ENCODE data around the gene ADAM30.
A peak's percentile ranks its signal among the peaks of the same experiment; 100 is the strongest.

The ADAM30 gene

GRCh38 chr1:119893827-119894700 lies 2.3 kb downstream of the ADAM30 start:
- Mint-ChIP-seq H3K4me1 (ENCODE audit: low read depth) (peaks cover 10% of the 10 kb centered on the region), H3K4me3 (no peak overlapping the region)

GRCh38 chr1:119893238-119893791 lies 3.0 kb downstream of the ADAM30 start:
- Mint-ChIP-seq H3K4me3 (no peak overlapping the region), H3K27me3 (peaks cover 24% of the 10 kb centered on the region), H3K9me3 (peaks cover 8% of the 10 kb centered on the region)

More at GRCh38 chr1:119893827-119894700, 2.3 kb downstream of the ADAM30 start:
- peaks cover under 1% of the 10 kb centered on the region for H3K9me3 Mint-ChIP-seq
- no peaks in the 10 kb centered on the region for H3K36me3 Mint-ChIP-seq (ENCODE audit: low read depth)
- peak overlapping the region; percentile 10 for H3K27ac Mint-ChIP-seq
- H3K27me3 Mint-ChIP-seq, result peaks cover 16% of the 10 kb centered on the region

GRCh38 chr1:119891386-119891785 lies 4.9 kb downstream of the ADAM30 start:
- H3K9me3 Mint-ChIP-seq, result peaks cover 11% of the 10 kb centered on the region
- peaks cover 10% of the 10 kb centered on the region for H3K4me1 Mint-ChIP-seq (ENCODE audit: low read depth)
- no peak overlapping the region for H3K4me3 Mint-ChIP-seq
- H3K36me3 Mint-ChIP-seq (ENCODE audit: low read depth), result no peaks in the 10 kb centered on the region
- peaks cover 30% of the 10 kb centered on the region for H3K27me3 Mint-ChIP-seq
- H3K27ac Mint-ChIP-seq, result no peak overlapping the region

More at GRCh38 chr1:119893238-119893791, 3.0 kb downstream of the ADAM30 start:
- Mint-ChIP-seq H3K4me1 (ENCODE audit: low read depth) (peaks cover 10% of the 10 kb centered on the region), H3K36me3 (ENCODE audit: low read depth) (no peaks in the 10 kb centered on the region), H3K27ac (peak overlapping the region; percentile 10)

- Mint-ChIP-seq H3K9me3 (peaks cover 11% of the 10 kb centered on the region), H3K36me3 (ENCODE audit: low read depth) (no peaks in the 10 kb centered on the region), H3K27ac (no peak overlapping the region)
Measured at GRCh38 chr1:119888476-119888875, 7.8 kb downstream of the ADAM30 start.

GRCh38 chr1:119887427-119887826 lies 8.9 kb downstream of the ADAM30 start:
- peaks cover 11% of the 10 kb centered on the region for H3K9me3 Mint-ChIP-seq
- no peak overlapping the region for H3K27ac Mint-ChIP-seq

More at GRCh38 chr1:119888476-119888875, 7.8 kb downstream of the ADAM30 start:
- H3K27me3 Mint-ChIP-seq, result peaks cover 23% of the 10 kb centered on the region
- no peak overlapping the region for H3K4me3 Mint-ChIP-seq
- peaks cover 4% of the 10 kb centered on the region for H3K4me1 Mint-ChIP-seq (ENCODE audit: low read depth)

GRCh38 chr1:119885903-119886783 lies 10.2 kb downstream of the ADAM30 start:
- no peak overlapping the region for H3K27ac Mint-ChIP-seq
- H3K9me3 Mint-ChIP-seq, result peaks cover 11% of the 10 kb centered on the region
- no peaks in the 10 kb centered on the region for H3K36me3 Mint-ChIP-seq (ENCODE audit: low read depth)
- no peaks in the 10 kb centered on the region for H3K4me1 Mint-ChIP-seq (ENCODE audit: low read depth)
- H3K4me3 Mint-ChIP-seq, result no peak overlapping the region
- H3K27me3 Mint-ChIP-seq, result peaks cover 23% of the 10 kb centered on the region

More at GRCh38 chr1:119887427-119887826, 8.9 kb downstream of the ADAM30 start:
- Mint-ChIP-seq H3K4me3 (no peak overlapping the region), H3K36me3 (ENCODE audit: low read depth) (no peaks in the 10 kb centered on the region), H3K4me1 (ENCODE audit: low read depth) (no peaks in the 10 kb centered on the region), H3K27me3 (peaks cover 23% of the 10 kb centered on the region)

GRCh38 chr1:119884711-119885110 lies 11.6 kb downstream of the ADAM30 start:
- H3K4me3 Mint-ChIP-seq, result no peak overlapping the region
- peaks cover 28% of the 10 kb centered on the region for H3K27me3 Mint-ChIP-seq
- H3K36me3 Mint-ChIP-seq (ENCODE audit: low read depth), result no peaks in the 10 kb centered on the region
- H3K4me1 Mint-ChIP-seq (ENCODE audit: low read depth), result no peaks in the 10 kb centered on the region
- no peak overlapping the region for H3K27ac Mint-ChIP-seq
- H3K9me3 Mint-ChIP-seq, result peaks cover 11% of the 10 kb centered on the region

GRCh38 chr1:119883826-119884225 lies 12.5 kb downstream of the ADAM30 start:
- H3K4me1 Mint-ChIP-seq (ENCODE audit: low read depth), result no peaks in the 10 kb centered on the region
- H3K27me3 Mint-ChIP-seq, result peaks cover 26% of the 10 kb centered on the region
- peaks cover 8% of the 10 kb centered on the region for H3K9me3 Mint-ChIP-seq
- no peak overlapping the region for H3K27ac Mint-ChIP-seq
- H3K4me3 Mint-ChIP-seq, result no peak overlapping the region
- H3K36me3 Mint-ChIP-seq (ENCODE audit: low read depth), result no peaks in the 10 kb centered on the region

GRCh38 chr1:119882132-119883049 lies 13.9 kb downstream of the ADAM30 start:
- no peaks in the 10 kb centered on the region for H3K36me3 Mint-ChIP-seq (ENCODE audit: low read depth)

GRCh38 chr1:119879510-119880434 lies 16.5 kb downstream of the ADAM30 start:
- H3K4me3 Mint-ChIP-seq, result no peak overlapping the region
- H3K27ac Mint-ChIP-seq, result no peak overlapping the region
- H3K27me3 Mint-ChIP-seq, result peaks cover 8% of the 10 kb centered on the region
- no peaks in the 10 kb centered on the region for H3K4me1 Mint-ChIP-seq (ENCODE audit: low read depth)
- no peaks in the 10 kb centered on the region for H3K9me3 Mint-ChIP-seq
- H3K36me3 Mint-ChIP-seq (ENCODE audit: low read depth), result no peaks in the 10 kb centered on the region

More at GRCh38 chr1:119882132-119883049, 13.9 kb downstream of the ADAM30 start:
- Mint-ChIP-seq H3K4me1 (ENCODE audit: low read depth) (no peaks in the 10 kb centered on the region), H3K27me3 (peaks cover 16% of the 10 kb centered on the region), H3K9me3 (no peaks in the 10 kb centered on the region), H3K4me3 (no peak overlapping the region), H3K27ac (no peak overlapping the region)

GRCh38 chr1:119878171-119878570 lies 18.1 kb downstream of the ADAM30 start:
- H3K4me1 Mint-ChIP-seq (ENCODE audit: low read depth), result no peaks in the 10 kb centered on the region

GRCh38 chr1:119874186-119874585 lies 22.1 kb downstream of the ADAM30 start:
- no peaks in the 10 kb centered on the region for H3K4me1 Mint-ChIP-seq (ENCODE audit: low read depth)
- no peak overlapping the region for H3K4me3 Mint-ChIP-seq
- H3K27me3 Mint-ChIP-seq, result peaks cover 20% of the 10 kb centered on the region
- no peaks in the 10 kb centered on the region for H3K9me3 Mint-ChIP-seq
- no peaks in the 10 kb centered on the region for H3K36me3 Mint-ChIP-seq (ENCODE audit: low read depth)
- H3K27ac Mint-ChIP-seq, result no peak overlapping the region

More at GRCh38 chr1:119878171-119878570, 18.1 kb downstream of the ADAM30 start:
- H3K36me3 Mint-ChIP-seq (ENCODE audit: low read depth), result no peaks in the 10 kb centered on the region
- H3K4me3 Mint-ChIP-seq, result no peak overlapping the region
- no peak overlapping the region for H3K27ac Mint-ChIP-seq
- peaks cover 8% of the 10 kb centered on the region for H3K27me3 Mint-ChIP-seq
- H3K9me3 Mint-ChIP-seq, result no peaks in the 10 kb centered on the region

Measured in stimulated activated naive CD8-positive, alpha-beta T cell treated with anti-CD3 and anti-CD28 coated beads, Interleukin-15, Interleukin-2, amounts not matched to agents 100 ng/mL and 50 ng/mL, for 24 hours (primary cell).